LNCaP clone FGC (cell line): Measurements from ENCODE around the gene ODR4.

Source experiments
- DNase-seq: peaks from one replicate; pipeline ENCODE4 v3.0.0-alpha.2; 2011; ENCODE audit warnings: low read depth
- H3K4me3 ChIP-seq: 2 replicates; pipeline ENCODE4 v1.5.1; 2011; ENCODE audit warnings: mild to moderate bottlenecking, low read depth, low read length, control low read depth
- CTCF ChIP-seq: IDR thresholded peaks from 2 replicates; pipeline ENCODE4 v1.5.1; 2012; ENCODE audit warnings: mild to moderate bottlenecking; ENCODE audit not compliant: control insufficient read depth, insufficient read depth; ENCODE audit errors: extremely low read depth

ODR4 gene

GRCh38 chr1:186424539-186424938, 48.9 kb downstream of the ODR4 start:
- peak; percentile 23 for DNase-seq
- TF ChIP-seq CTCF = no peak
- no peak overlapping the region for H3K4me3 ChIP-seq

DNA sequence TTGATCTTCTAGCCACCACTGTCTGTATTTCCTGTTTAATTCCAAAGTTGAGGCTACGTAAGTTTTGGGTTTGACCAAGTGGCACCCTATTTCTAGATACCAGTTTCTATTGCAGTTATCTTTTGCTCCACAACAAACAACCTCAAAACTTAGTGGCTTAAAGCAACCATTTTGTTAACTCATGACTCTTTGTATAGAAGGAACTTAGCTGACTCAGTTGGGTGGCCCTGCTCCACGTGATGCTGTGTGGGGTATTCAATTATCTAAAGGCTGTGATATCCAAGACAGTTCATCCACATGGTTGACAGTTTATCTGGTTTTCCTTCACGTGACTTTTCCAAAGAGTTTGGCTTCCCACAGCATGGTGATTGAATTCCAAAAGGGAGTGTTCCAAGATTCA, 50.5 kb downstream of the ODR4 start:
- DNase-seq = no peak
- no peak for TF ChIP-seq CTCF
- H3K4me3 ChIP-seq = no peak overlapping the region

GRCh38 chr1:186429017-186429416, 53.4 kb downstream of the ODR4 start:
- no peak overlapping the region for H3K4me3 ChIP-seq
- DNase-seq = no peak
- no peak for TF ChIP-seq CTCF

DNA sequence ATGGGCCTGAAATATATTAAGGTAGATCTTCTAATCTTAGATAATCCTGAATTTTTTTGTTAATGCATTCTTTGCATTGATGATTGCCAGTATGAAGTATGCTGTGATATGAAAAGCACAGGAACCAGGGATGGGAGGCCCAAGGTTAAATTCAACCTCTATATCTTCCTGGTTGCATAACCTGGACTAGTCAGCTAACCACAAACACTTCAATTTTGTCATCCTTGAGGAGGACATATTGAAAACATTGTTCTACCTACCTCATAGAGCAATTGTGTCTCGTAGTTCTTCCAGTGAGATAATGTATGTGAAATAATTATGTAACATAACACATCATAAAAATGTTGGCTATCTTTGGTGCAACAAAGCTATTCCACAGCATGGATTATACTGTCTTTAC, 59.7 kb downstream of the ODR4 start:
- H3K4me3 ChIP-seq = no peak overlapping the region
- DNase-seq = no peak
- TF ChIP-seq CTCF = no peak

DNA sequence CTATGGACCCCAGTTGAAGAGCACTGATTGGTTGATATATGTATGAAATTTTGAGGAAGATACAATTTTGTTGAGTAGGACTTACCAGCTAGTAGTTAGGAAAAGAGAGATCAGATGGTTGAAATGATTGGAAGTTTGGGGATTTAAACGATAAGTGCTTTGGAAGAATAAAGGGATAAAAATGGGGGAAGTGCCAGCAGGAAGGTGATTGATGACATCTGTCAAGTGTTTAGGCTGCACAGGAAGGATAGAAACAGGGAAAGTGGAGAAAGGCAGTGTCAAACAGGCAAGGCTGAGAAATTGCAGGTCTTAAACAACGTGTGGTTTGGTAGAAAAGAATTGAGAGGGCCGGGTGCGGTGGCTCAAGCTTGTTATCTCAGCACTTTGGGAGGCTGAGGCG, 62.9 kb downstream of the ODR4 start:
- TF ChIP-seq CTCF = no peak

GRCh38 chr1:186440584-186440983, 64.9 kb downstream of the ODR4 start:
- DNase-seq = no peak
- TF ChIP-seq CTCF = no peak
- no peak overlapping the region for H3K4me3 ChIP-seq

More for the DNA sequence above, 62.9 kb downstream of the ODR4 start:
- H3K4me3 ChIP-seq = no peak overlapping the region
- DNase-seq = no peak

DNA sequence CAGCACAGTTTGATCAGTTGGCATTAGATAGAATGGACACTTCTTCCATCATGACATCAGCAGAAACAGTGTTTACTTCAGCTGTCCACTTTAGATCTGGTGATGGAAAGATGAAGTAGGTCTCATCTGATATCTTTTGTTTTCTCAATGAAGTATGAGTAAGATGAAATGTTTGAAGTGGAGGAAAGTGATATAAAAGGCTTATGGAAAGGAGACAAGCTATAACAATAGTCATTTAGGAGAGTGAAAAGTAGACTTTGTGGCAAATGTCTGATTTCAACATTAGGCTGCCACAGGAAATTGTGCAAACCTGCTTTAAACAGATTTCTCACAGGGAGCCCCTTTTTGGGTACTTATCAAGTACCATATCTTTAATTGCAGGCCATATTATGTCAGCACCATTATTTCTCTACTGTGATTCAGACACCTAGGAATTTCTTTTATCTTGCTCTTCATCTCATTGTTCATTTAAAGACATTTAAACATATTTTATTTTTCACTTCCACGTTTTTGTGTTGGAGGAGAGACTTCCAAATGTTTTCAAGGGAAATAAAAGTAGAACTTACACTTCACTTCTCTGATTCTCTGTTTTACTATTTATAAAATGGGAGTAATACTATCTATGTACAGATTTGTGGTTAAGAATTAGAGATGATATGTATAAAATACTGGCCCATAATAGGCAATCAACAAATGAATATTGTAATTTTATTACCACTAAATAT, 67.2 kb downstream of the ODR4 start:
- no peak for TF ChIP-seq CTCF
- DNase-seq = no peak
- H3K4me3 ChIP-seq = no peak overlapping the region
